Coronary artery (tissue), 2 donors: Measurements from ENCODE around the gene DLG2.

Experiments used
- DNase-seq: peaks from one replicate; pipeline ENCODE4 v3.0.0-alpha.2; 2017; ENCODE audit warnings: low spot score
- H3K27ac ChIP-seq, 2 donors: fragments of 200-600 bp; sonication (generic); one replicate each; pipeline ENCODE4 v1.5.1; 2016 to 2019
- H3K4me3 ChIP-seq: fragments of 200-600 bp; sonication (generic); 2 replicates; pipeline ENCODE4 v1.5.1; 2016; ENCODE audit warnings: mild to moderate bottlenecking, moderate library complexity
- TF ChIP-seq, protein P1 (sequence below): fragments of 200-600 bp; sonication (generic); IDR thresholded peaks from one replicate; pipeline ENCODE4 v1.5.1; 2019; ENCODE audit warnings: antibody characterized with exemption

Gene DLG2

GRCh38 chr11:83645561-83645960 lies 1981.6 kb downstream of the DLG2 start:
- no peak overlapping the region for H3K27ac ChIP-seq
- TF ChIP-seq, protein P1, sequence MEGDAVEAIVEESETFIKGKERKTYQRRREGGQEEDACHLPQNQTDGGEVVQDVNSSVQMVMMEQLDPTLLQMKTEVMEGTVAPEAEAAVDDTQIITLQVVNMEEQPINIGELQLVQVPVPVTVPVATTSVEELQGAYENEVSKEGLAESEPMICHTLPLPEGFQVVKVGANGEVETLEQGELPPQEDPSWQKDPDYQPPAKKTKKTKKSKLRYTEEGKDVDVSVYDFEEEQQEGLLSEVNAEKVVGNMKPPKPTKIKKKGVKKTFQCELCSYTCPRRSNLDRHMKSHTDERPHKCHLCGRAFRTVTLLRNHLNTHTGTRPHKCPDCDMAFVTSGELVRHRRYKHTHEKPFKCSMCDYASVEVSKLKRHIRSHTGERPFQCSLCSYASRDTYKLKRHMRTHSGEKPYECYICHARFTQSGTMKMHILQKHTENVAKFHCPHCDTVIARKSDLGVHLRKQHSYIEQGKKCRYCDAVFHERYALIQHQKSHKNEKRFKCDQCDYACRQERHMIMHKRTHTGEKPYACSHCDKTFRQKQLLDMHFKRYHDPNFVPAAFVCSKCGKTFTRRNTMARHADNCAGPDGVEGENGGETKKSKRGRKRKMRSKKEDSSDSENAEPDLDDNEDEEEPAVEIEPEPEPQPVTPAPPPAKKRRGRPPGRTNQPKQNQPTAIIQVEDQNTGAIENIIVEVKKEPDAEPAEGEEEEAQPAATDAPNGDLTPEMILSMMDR: no peak
- no peak for DNase-seq
- H3K4me3 ChIP-seq: no peak overlapping the region

DNA sequence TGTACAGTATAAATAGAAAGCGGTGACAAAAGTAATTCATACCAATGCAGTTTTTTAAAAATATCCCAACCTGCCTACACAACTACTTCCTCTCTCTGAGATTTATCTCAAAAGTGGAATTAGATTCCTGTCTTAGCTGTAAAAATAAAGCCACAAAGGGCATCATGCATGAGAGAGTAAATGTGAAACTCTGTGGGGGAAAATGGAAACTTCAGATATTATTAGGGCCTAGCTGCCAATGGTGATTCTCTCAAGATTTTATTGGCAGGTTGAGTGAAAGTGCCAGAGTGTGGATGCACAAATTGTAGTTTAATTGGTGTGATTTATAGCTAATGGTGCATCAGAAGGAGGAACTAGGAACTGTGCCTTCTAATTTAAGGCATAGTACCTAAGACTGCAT lies 1984.0 kb downstream of the DLG2 start:
- TF ChIP-seq, protein P1: no peak
- Histone ChIP-seq H3K4me3 (no peak overlapping the region), H3K27ac (no peak overlapping the region)
- no peak for DNase-seq

DNA sequence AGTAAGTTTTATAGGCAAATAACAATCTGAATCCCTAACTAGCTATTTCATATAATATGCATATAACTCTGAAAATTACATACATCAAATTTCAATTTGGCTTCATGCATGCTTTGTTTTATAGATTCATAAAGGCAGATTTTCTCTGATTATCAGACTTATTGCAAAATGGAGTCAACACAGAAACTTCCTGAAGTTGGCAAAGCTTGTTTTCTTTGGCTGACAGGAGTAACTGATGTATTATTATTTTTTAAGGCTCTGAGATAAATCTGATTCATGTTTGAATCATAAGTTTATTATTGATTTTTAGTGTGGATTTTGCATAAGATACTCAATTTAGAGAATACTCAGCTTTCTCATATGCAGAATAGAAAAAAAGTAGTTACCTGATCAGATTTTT lies 1984.6 kb downstream of the DLG2 start:
- no peak overlapping the region for H3K27ac ChIP-seq
- TF ChIP-seq, protein P1: no peak

GRCh38 chr11:83641511-83641910 lies 1985.6 kb downstream of the DLG2 start:
- TF ChIP-seq, protein P1: no peak
- H3K4me3 ChIP-seq: no peak overlapping the region
- DNase-seq: no peak
- no peak overlapping the region for H3K27ac ChIP-seq

More for the DNA sequence above, 1984.6 kb downstream of the DLG2 start:
- no peak for DNase-seq
- no peak overlapping the region for H3K4me3 ChIP-seq

DNA sequence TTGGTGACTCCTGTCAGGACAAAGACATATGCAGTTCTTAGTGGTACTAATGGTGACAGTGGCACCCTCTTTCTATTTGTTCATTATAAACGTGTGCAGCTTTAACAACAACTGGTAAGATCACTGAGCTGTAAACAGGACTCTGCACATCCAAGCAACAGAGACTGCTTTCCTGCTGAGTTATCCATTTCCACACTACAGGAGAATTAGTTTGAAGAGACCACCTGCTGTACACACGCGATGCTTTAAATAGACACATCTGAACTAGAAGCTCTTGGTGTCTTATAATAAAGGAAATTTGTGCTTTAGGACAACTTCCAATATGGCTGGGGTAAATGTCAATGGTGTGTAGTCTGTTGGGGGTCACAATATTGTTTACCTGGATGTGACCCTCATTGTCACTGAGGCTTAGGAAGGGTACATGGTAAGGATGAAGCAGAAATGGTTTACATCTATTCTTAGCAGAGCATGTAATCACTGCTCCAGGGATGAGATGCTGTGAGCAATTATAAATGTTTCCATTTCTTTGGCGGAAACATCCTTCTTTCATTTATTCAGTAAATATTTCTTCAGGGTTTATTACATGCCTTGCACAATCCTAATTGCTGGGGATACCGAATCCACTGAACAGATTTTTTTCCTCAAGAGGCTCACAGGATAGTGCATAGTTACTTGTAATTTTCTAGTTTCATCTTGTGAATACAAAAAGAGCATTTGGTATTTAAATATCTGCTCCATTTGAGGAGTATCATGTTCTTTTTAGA lies 1987.0 kb downstream of the DLG2 start:
- no peak overlapping the region for H3K27ac ChIP-seq
- H3K4me3 ChIP-seq: no peak overlapping the region
- TF ChIP-seq, protein P1: no peak
- no peak for DNase-seq

GRCh38 chr11:83635166-83635565 lies 1992.0 kb downstream of the DLG2 start:
- H3K4me3 ChIP-seq: no peak overlapping the region
- TF ChIP-seq, protein P1: no peak
- no peak for DNase-seq
- no peak overlapping the region for H3K27ac ChIP-seq

DNA sequence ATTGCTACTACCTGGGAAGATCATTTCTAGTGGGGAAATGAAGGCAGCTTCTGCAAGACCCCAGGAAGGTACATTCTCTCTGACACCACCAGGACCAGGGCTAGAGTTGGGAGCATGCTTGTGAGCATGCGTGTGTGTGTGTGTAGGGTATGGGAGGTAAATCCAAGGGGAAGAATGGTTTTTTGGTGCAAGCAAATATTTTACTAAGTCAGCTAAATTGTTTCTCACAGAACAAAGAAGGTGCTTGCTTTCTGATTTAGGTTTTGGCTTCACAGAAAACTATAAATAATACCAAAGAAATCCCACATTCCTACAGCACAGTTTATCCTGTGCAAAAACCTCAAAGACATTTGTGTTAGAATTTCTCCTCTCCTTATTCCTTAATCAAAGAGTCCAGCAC lies 1996.9 kb downstream of the DLG2 start:
- Histone ChIP-seq H3K27ac (no peak overlapping the region), H3K4me3 (no peak overlapping the region)
- TF ChIP-seq, protein P1: no peak
- no peak for DNase-seq
